ENCODE data around the gene FAM167B. TPM values are rescaled to one million over a fixed set of nuclear protein-coding genes. Genes with fewer than 3 reads are reported as not detected.
A peak's percentile ranks its signal among the peaks of the same experiment; 100 is the strongest.

The FAM167B gene
- total and polyA plus RNA-seq, 2 donors (not counting 1 experiment from before 2014, with no cell fraction given) = 1.1 to 5.4 TPM

DNA sequence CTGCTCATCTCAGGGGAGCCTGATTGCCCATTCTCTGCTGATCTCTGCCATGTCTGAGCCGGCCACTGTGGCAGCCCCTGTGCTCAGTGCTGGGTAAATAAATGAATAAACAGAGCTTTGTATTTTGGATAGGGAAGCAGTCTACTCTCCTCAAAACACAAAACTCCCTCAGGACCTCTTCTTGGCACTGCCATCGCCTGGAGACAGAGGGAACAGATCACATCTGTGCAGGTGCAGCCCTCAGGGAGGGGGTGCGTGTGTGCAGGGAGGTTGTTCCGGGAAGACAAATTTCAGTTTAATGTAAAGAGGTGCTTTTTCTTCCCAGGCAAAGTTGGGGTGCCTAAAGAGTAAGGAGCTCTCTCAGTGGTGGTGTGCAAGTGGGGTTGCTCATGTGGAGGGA, 7.7 kb upstream of the FAM167B start:
- no peak for TF ChIP-seq EZH2 (IDR thresholded peaks at IDR 0.05; ENCODE audit: borderline replicate concordance, insufficient read depth, low read depth, low read length, poor library complexity, severe bottlenecking)
- TF ChIP-seq, protein P1, sequence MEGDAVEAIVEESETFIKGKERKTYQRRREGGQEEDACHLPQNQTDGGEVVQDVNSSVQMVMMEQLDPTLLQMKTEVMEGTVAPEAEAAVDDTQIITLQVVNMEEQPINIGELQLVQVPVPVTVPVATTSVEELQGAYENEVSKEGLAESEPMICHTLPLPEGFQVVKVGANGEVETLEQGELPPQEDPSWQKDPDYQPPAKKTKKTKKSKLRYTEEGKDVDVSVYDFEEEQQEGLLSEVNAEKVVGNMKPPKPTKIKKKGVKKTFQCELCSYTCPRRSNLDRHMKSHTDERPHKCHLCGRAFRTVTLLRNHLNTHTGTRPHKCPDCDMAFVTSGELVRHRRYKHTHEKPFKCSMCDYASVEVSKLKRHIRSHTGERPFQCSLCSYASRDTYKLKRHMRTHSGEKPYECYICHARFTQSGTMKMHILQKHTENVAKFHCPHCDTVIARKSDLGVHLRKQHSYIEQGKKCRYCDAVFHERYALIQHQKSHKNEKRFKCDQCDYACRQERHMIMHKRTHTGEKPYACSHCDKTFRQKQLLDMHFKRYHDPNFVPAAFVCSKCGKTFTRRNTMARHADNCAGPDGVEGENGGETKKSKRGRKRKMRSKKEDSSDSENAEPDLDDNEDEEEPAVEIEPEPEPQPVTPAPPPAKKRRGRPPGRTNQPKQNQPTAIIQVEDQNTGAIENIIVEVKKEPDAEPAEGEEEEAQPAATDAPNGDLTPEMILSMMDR (IDR thresholded peaks at IDR 0.05) = no peak
- peak overlapping the region; percentile 0 for H3K27ac Mint-ChIP-seq
- peaks cover 20% of the 10 kb centered on the region for H3K4me1 Mint-ChIP-seq
- no peaks in the 10 kb centered on the region for H3K27me3 Mint-ChIP-seq
- Histone ChIP-seq H3K4me2 (replicated peaks; ENCODE audit: low read depth, low read length, poor library complexity, severe bottlenecking) (peak overlapping the region; percentile 92), H3K27me3 (replicated peaks in 1 of 4; ENCODE audit: control extremely low read depth in 1 of 4, control insufficient read depth in 3 of 4, insufficient read depth in 4 of 4, low read length in 3 of 4) (no peaks in the 10 kb centered on the region), H2AFZ (ENCODE audit: insufficient read depth, low read depth, low read length, poor library complexity, severe bottlenecking) (no peak overlapping the region), H3K9me3 (ENCODE audit: control extremely low read depth in 1 of 3, control insufficient read depth in 2 of 3, insufficient read depth in 1 of 3, low read length in 2 of 3) (no peaks in the 10 kb centered on the region), H3K27ac (ENCODE audit: low read length in 2 of 2) (no peak overlapping the region), H3K79me2 (ENCODE audit: control insufficient read depth, insufficient read depth, low read length) (no peaks in the 10 kb centered on the region), H3K9ac (ENCODE audit: low read length) (no peak overlapping the region), H4K20me1 (ENCODE audit: control insufficient read depth, insufficient read depth, low read length, poor library complexity, severe bottlenecking) (no peaks in the 10 kb centered on the region), H3K4me3 (ENCODE audit: control extremely low read depth in 1 of 5, extremely low read depth in 1 of 5, insufficient read depth in 1 of 5, low read depth in 2 of 5, low read length in 4 of 5) (no peak overlapping the region), H3K36me3 (replicated peaks in 1 of 2; ENCODE audit: control extremely low read depth in 1 of 2, control insufficient read depth in 1 of 2, extremely low read depth in 1 of 2, insufficient read depth in 2 of 2, low read length in 1 of 2) (peaks cover 0 to 2% of the 10 kb centered on the region in 2 experiments), H3K4me1 (ENCODE audit: control insufficient read depth in 2 of 2, insufficient read depth in 2 of 2, low read length in 2 of 2) (peaks cover 16 to 31% of the 10 kb centered on the region in 2 donors)
- peak overlapping the region; percentile 95 for H3K4me3 Mint-ChIP-seq
- ATAC-seq (ENCODE audit: low read depth) (no peak), DNase-seq (no peak)
- no peaks in the 10 kb centered on the region for H3K9me3 Mint-ChIP-seq (ENCODE audit: insufficient read depth)
- intact Hi-C loops (cut with micrococcal nuclease) = no loop called here
- ChIA-PET CTCF (interaction anchor here (0.5 to 8.7 kb wide), 14 partner anchors 10 to 161 kb away, joined by 3 to 118 read pairs (median 12); partner anchors contain the start of genes BSDC1, EIF3I, FAM167B and HDAC1), POLR2A (interaction anchor here (0.6 to 4.3 kb wide), 4 partner anchors 10 to 53 kb away, joined by 9 to 60 read pairs (median 28); partner anchors contain the start of genes HDAC1 and LCK)
- 72% methylated on average over 3 of the region's 4 CpGs for WGBS (ENCODE audit: insufficient coverage)

DNA sequence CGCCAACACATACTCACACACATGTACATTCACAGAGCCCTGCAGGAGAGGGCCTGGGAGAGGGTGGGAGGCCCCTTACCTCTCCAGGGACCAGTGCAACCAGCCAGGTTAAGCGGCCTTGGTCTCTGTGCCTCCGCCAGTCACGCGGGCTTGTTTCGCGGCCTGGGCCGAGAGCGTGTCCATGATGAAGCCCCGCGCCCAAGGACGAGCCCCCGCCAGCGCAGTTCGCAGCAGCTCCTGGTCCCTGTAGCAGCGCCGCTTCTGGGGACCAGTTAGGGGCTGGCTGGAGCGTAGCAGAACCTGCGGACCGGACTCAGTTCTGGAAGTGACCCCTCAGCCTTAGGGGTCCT, 7.3 kb upstream of the FAM167B start:
- peak overlapping the region; percentile 93 for H3K27ac Mint-ChIP-seq
- TF ChIP-seq, protein P1 (IDR thresholded peaks at IDR 0.05) = no peak
- TF ChIP-seq EZH2 (IDR thresholded peaks at IDR 0.05; ENCODE audit: borderline replicate concordance, insufficient read depth, low read depth, low read length, poor library complexity, severe bottlenecking) = no peak
- CTCF ChIA-PET = interaction anchor here (0.5 to 8.7 kb wide), 30 partner anchors 10 to 276 kb away, joined by 3 to 118 read pairs (median 6); partner anchors contain the start of genes BSDC1, EIF3I, FAM167B and FAM229A

More for the DNA sequence above, 7.3 kb upstream of the FAM167B start:
- Histone ChIP-seq H3K4me1 (ENCODE audit: control insufficient read depth in 2 of 2, insufficient read depth in 2 of 2, low read length in 2 of 2) (peaks cover 16 to 31% of the 10 kb centered on the region in 2 donors), H3K9me3 (ENCODE audit: control extremely low read depth in 1 of 3, control insufficient read depth in 2 of 3, insufficient read depth in 1 of 3, low read length in 2 of 3) (no peaks in the 10 kb centered on the region), H3K79me2 (ENCODE audit: control insufficient read depth, insufficient read depth, low read length) (no peaks in the 10 kb centered on the region), H3K27me3 (replicated peaks in 1 of 4; ENCODE audit: control extremely low read depth in 1 of 4, control insufficient read depth in 3 of 4, insufficient read depth in 4 of 4, low read length in 3 of 4) (no peaks in the 10 kb centered on the region), H3K36me3 (replicated peaks in 1 of 2; ENCODE audit: control extremely low read depth in 1 of 2, control insufficient read depth in 1 of 2, extremely low read depth in 1 of 2, insufficient read depth in 2 of 2, low read length in 1 of 2) (no peaks in the 10 kb centered on the region), H4K20me1 (ENCODE audit: control insufficient read depth, insufficient read depth, low read length, poor library complexity, severe bottlenecking) (no peaks in the 10 kb centered on the region), H2AFZ (ENCODE audit: insufficient read depth, low read depth, low read length, poor library complexity, severe bottlenecking) (peak overlapping the region; percentile 86), H3K4me2 (replicated peaks; ENCODE audit: low read depth, low read length, poor library complexity, severe bottlenecking) (peak overlapping the region; percentile 92), H3K9ac (ENCODE audit: low read length) (no peak overlapping the region), H3K4me3 (ENCODE audit: control extremely low read depth in 1 of 5, extremely low read depth in 1 of 5, insufficient read depth in 1 of 5, low read depth in 2 of 5, low read length in 4 of 5) (peak overlapping the region in 3 of 5 experiments; percentile 69 to 77 (median 74)), H3K27ac (ENCODE audit: low read length in 2 of 2) (no peak overlapping the region)
- peaks cover 20% of the 10 kb centered on the region for H3K4me1 Mint-ChIP-seq
- intact Hi-C loops (cut with micrococcal nuclease) = loop anchor here (1.0 to 5.0 kb wide), 6 partner anchors 11 to 95 kb away; partner anchors contain the start of genes DCDC2B, EIF3I, IQCC and TMEM234
- DNase-seq (no peak), ATAC-seq (ENCODE audit: low read depth) (no peak)
- POLR2A ChIA-PET = interaction anchor here (0.6 to 4.3 kb wide), 12 partner anchors 10 to 111 kb away, joined by 4 to 60 read pairs (median 10); partner anchors contain the start of genes CCDC28B, HDAC1, LCK and MARCKSL1
- H3K9me3 Mint-ChIP-seq (ENCODE audit: insufficient read depth) = no peaks in the 10 kb centered on the region
- H3K4me3 Mint-ChIP-seq = peak overlapping the region; percentile 95
- WGBS (ENCODE audit: insufficient coverage) = 96% methylated on average over 19 of the region's 20 CpGs
- no peaks in the 10 kb centered on the region for H3K27me3 Mint-ChIP-seq

Measured in B cell (primary cell).